SU-DHL-6 (cell line): ENCODE data around the gene WDR54.
"Not testable (repeated sequence)": the region's sequence is repeated elsewhere in the genome, so short reads cannot be mapped to it uniquely, and the experiment has no call there.

ENCODE experiments used
- EZH2phosphoT487 ChIP-seq: fragments of 200-600 bp; sonication (generic), shearing (Covaris generic); conservative IDR thresholded peaks from 2 replicates; pipeline ENCODE4 v1.6.1; 2018; ENCODE audit warnings: mild to moderate bottlenecking, antibody characterized with exemption, low read length, moderate library complexity, mixed read lengths
- TF ChIP-seq, protein P1 (sequence below): fragments of 200-600 bp; sonication (generic); IDR thresholded peaks from one replicate; pipeline ENCODE4 v1.5.1; 2017; ENCODE audit warnings: antibody characterized with exemption, mild to moderate bottlenecking, low read length, moderate library complexity; ENCODE audit not compliant: insufficient read depth, poor library complexity, severe bottlenecking

DNA sequence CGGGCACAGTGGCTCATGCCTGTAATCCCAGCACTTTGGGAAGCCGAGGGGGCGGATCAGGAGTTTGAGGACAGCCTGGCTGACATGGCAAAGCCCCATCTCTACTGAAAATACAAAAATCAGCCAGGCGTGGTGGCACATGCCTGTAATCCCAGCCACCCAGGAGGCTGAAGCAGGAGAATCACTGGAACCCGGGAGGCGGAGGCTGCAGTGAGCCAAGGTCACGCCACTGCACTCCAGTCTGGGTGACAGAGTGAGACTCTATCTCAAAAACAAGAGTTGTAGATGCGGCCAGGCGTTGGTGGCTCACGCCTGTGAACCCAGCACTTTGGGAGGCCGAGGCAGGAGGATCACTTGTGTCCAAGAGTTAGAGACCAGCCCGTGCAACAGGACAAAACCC, 49.2 kb downstream of the WDR54 start:
- TF ChIP-seq, protein P1, sequence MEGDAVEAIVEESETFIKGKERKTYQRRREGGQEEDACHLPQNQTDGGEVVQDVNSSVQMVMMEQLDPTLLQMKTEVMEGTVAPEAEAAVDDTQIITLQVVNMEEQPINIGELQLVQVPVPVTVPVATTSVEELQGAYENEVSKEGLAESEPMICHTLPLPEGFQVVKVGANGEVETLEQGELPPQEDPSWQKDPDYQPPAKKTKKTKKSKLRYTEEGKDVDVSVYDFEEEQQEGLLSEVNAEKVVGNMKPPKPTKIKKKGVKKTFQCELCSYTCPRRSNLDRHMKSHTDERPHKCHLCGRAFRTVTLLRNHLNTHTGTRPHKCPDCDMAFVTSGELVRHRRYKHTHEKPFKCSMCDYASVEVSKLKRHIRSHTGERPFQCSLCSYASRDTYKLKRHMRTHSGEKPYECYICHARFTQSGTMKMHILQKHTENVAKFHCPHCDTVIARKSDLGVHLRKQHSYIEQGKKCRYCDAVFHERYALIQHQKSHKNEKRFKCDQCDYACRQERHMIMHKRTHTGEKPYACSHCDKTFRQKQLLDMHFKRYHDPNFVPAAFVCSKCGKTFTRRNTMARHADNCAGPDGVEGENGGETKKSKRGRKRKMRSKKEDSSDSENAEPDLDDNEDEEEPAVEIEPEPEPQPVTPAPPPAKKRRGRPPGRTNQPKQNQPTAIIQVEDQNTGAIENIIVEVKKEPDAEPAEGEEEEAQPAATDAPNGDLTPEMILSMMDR = not testable (repeated sequence)
- not testable (repeated sequence) for TF ChIP-seq EZH2phosphoT487
